CD4-positive, alpha-beta T cell treated with Interleukin-6 for 4 hours (primary cell): ENCODE measurements around the gene GTF2F2.
A peak's percentile ranks its signal among the peaks of the same experiment; 100 is the strongest.

Source experiments
- DNase-seq: peaks from one replicate; pipeline ENCODE4 v3.0.0-alpha.2; 2020; ENCODE audit warnings: mixed read lengths

The GTF2F2 gene, protein sequence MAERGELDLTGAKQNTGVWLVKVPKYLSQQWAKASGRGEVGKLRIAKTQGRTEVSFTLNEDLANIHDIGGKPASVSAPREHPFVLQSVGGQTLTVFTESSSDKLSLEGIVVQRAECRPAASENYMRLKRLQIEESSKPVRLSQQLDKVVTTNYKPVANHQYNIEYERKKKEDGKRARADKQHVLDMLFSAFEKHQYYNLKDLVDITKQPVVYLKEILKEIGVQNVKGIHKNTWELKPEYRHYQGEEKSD

DNA sequence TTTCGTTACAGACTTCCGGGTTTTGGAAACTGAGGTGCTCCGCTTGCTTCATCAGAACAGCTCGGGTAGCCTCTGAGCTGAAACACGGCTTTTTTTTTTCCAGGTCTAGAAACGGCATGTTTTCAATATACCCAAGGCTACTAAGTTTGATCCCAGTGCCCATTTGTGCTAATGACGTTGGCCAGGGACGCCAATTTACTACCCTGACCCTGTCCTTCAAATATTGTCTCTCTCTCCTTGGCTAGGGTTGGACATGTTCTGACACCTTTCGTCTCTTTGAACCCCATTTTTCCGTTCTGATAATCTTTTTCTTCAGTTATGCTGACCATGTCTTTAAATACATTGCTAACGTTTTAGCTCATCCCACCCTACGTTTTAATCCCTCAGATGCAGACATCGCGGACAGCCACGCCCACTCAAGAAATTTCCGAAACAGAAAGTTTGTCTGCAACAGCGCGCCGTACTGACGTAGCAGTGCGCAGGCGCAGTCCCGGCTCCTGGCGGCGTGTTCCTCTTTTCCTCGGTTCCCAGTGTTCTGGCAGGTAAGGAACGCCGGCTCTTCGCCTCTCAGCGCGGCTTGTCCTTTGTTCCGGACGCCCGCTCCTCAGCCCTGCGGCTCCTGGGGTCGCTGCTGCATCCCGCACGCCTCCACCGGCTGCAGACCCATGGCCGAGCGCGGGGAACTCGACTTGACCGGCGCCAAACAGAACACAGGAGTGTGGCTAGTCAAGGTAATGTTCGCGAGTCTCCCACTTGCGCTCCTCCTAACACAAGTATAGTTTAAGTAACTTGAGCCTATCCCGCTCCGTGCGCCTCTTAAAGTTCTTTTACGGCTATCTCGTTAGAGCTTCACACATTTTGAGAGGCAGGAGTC, at the start of gene GTF2F2:
Gene GTF2F2, plus strand, starts transcription at position 520 of the 874 bp plus-strand sequence. Its CDS starts 146 bp downstream, at position 666.
- peak; percentile 90 for DNase-seq

DNA sequence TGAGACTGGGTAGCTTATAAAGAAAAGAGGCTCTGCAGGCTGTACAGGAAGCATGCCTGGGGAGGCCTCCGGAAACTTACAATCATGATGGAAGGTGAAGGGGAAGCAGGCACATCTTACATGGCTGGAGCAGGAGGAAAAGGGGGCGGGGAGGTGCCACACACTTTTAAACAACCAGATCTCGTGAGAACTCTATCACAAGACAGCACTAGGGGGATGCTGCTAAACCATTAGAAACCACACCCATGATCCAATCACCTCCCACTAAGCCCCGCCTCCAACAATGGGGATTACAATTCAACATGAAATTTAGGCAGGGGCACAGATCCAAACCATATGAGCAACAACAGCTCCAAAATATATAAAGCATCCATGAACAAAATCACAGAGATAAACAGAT, 46.5 kb upstream of the GTF2F2 start:
- no peak for DNase-seq

DNA sequence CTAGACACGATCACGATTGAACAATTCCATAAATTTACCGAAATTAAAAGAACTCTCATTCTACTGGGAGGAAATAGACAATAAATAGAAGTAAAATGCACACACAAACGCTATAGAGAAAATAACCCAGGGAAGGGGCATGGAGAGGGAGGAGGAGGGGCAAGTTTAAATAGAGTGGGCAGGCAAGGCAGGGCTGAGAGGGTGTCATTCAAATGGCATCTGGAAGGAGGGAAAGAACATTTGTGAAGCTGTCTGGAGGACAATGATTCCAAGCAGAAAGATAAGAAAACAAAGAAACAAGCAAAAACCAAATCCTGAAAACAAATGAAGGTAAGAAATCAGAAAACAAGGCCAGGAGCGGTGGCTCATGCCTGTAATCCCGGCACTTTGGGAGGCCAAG, 45.6 kb upstream of the GTF2F2 start:
- DNase-seq = no peak

DNA sequence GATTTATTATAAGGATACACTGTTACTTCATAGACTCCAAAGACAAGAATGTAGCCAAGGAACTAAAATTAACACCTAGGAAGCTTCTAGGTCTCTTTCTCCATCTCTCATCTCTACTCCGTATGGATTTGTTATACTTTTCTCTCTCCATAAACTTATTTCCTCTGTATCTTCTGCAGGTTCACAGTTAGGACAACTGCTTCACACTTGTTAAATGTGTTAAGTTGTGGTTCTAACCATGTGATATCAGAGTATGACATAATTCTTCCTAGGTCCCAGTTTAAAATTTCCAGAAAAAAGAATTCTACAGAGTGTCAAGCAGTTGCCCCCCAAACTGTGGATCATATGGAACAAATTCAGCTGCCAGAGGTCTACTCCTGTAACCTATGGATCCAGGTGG, 42.3 kb upstream of the GTF2F2 start:
- no peak for DNase-seq

DNA sequence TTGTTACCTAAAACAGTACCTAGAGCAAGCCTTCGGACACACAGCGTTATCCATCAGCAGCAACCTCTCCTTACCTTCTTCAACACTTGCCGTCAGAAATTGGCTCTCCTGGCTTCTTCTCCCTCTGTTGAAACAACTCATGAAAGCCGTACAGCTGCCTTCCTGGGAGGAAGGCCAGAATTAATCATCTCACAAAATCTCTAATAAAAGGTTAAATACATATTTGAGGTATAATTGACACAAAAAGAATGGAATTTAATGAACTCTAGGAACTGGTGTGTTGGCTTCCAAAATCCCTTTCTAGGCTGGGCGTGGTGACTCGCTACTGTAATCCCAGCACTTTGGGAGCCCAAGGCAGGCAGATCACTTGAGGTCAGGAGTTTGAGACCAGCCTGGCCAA, 37.3 kb upstream of the GTF2F2 start:
- DNase-seq = no peak

DNA sequence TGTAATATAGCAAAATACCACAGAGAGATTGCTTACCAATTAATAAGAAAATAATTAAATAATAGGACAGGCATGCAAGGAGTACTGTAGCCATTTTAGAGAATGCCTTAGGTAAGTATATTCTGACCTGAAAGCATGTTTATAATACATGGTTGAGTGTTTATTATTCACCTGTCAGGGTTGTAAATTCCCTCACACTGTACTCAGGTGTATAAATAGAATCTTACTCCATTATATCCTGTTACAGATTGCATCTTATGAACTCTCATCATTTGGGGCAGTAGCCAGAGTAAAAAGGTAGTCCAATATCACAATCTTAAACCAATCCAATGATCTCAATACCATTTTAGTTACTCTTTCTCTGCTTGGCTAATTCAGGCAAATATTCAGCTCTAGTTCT, 35.8 kb upstream of the GTF2F2 start:
- DNase-seq = no peak

DNA sequence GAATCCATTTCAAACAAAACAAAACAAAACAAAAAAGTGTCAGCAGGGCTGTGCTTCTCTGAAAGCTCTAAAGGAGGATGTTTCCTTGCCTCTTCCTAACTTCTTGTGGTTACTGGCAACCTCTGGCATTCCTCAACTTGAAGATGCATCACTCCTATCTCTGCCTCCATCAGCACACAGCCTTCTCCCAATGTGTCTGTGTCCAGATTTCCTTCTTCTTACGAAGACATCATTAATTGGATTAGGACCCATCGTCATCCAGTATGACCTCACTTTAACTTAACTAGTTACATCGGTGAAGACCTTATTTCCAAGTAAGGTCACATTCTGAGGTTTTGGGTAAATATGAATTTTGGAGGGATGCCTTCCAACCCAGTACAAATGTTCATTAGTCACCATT, 33.8 kb upstream of the GTF2F2 start:
- DNase-seq = no peak

DNA sequence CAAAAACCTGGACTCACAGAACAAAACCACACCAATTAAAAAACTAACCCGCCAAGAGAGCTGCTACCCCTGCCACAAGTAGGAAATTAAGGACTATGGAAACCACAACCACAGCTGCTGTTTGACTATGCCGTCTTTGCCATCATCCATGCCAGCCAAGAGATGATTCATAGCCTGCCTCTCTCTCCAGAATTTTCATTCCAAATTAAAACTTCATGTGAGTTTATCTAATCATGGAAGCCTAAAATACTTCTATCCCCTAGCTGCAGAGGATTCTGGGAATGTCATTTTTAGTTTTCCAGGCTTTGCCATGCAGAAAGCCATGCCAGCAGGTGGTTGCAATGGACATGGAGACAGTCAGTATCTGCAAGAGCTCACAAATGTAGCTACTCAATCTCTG, 27.6 kb upstream of the GTF2F2 start:
- no peak for DNase-seq

DNA sequence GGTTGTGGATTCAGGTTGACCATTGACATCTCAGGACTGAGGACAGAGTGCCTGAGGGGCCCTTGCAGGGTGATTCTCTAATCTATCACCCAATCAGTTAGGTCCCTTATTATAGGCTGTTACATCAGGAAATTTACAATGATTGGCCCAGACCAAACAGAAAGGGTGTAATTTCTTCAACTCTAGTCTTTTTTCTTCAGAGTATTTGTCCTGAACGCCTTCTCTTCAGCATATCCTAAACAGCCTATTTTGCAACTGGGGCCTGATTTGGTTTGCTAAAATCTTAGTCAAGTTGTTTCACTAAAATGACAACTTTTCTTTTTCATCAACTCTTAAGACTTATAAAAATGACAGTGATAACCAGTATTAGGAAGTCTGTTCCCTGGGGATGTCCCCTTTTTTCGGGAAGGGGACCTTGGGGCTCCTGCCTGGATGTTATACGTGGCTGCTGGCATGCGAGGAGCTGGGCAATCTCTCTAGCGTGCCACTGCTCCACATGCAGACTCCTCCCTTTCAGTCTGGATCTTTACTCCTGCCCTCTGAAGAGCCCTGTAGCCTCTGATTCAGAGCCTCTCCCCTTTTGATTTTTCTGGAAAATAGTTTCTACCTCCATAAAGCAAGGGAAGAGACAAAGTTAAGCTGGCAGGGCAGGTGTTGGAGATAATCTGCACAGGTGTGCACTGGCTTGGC, 19.6 kb upstream of the GTF2F2 start:
- DNase-seq = no peak

DNA sequence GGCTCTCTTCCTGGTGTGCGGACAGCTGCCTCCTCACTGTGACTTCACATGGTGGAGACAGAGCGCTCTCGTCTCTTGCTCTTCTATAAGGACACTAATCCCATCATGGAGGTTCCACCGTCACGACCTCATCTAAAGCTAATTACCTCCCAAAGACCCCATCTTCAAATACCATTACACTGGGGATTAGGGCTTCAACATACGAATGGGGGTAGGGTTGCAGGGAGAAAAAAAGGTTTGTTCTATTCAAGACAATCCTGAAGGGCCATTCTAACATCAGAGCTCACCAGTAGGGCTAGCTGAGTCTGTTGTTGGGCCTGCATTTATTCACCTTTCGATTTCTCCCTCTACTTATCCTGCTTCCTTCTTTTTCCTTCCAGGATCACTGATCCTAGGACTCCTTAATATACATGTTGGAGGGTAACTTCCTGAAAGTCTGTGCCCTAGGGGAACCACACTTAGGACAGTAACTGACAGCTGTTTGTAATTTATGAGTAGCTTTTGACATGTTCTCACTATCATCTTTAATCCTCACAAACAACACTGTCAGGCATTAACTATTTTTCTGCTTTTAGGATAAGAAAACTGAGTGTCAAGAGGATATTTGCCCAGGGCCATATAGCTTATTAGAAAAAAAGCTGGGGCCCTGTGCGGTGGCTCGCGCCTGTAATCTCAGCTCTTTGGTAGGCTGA, 18.8 kb upstream of the GTF2F2 start:
- DNase-seq = no peak

DNA sequence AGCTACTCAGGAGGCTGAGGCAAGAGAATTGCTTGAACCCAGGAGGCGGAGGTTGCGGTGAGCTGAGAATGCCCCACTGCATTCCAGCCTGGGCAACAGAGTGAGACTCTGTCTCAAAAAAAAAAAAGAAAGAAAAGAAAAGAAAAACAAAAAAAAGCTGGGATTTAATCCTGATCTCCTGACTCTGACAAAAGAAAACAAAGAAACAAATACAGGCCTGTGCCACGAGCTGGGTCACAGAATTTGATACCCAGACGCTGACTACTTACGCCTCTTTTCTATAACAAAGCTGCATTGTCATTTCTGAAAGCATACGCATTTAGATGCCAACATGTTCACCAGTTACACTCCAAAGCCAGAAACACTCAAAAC, 18.2 kb upstream of the GTF2F2 start:
- no peak for DNase-seq

DNA sequence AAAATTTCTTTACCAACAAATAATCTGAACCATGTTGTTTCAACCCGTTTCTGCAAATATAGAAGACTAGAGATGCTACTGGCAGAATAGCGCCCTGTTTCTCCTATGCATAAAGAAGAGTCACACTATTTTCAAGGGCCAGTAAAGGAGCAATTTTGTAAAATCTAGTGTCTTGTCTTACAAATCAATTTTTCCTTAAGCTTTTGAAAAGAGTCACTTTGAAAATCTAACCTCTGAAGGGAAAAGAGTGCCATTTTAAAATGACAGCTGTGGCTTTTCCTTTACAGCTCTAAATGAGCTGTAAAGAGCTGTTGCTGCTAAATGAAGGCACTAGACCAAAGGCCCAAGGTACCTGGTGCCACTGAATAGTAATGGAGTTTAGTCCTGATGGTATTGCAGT, 16.9 kb upstream of the GTF2F2 start:
- DNase-seq = no peak

DNA sequence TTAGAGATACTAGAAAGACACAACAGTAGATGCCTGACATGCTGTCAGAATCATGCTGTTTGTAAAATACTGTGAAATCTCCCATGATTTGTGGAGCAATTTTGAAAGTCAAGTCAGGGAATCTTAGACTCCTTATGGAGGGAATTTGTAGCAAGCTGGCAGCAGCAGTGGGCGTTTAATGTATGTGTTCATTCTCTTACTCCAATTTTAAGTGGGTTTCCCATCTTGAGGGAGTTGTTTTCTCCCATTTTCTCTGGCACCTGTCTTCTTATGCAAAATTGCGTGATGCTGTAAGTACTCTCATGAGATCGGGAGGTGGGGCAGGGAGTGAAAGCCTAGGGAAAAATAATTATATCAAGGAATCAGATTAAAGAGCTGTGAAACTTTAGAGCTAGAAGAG, 16.0 kb upstream of the GTF2F2 start:
- DNase-seq = no peak

DNA sequence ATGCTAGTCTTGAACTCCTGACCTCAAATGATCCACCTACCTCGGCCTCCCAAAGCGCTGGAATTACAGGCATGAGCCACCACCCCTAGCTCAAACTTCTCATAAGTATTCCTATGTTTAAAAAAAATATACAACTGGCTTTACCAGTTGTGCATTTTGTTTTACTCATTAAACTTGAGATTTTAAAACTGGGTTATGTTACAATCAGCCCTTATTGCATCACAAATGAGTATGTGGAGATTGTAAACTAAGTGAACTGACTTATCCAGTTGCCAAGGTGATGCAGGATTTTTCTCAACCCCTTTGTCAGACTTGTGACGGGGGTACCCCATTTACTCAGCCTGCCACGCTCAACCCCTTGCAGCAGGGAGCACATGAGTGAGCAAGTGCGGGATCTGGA, 14.4 kb upstream of the GTF2F2 start:
- DNase-seq = no peak

DNA sequence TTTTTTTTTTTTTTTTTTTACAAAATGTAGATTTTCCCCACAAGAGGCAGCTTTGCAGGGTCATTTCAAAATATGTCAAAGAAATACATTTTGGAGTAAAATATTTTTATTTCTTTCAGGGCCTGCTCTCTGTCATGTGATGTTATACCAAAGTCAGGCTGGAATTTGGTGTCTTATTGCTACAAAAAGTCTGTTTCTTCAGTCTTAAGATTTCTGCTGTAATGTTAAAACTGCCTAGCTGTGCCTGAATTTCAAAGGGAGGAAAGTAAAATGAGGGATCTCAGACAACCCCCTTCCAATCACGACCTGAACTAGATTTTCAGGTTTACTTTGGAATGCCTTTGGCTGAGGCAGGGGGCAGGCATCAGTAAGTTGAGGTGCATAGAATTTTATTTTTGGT, 12.8 kb upstream of the GTF2F2 start:
- DNase-seq = no peak

DNA sequence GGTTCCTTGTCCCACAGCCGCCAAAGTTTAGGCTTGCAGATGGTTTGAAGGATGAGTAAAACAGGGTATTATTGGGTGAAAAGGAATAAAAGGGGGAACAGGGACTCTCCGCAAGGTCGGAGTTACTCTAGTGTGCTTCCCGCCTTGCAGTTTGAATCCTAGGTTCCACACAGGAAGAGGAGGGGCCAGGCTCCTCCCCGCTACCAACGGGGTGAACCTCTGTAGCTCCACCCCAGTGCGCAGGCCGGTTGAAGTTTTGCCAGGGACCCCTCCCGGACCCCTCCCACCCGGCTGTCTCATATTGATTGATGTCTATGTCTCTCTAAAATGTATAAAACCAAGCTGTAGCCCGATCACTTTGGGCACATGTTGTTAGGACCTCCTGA, 11.6 kb upstream of the GTF2F2 start:
- DNase-seq = peak; percentile 7

DNA sequence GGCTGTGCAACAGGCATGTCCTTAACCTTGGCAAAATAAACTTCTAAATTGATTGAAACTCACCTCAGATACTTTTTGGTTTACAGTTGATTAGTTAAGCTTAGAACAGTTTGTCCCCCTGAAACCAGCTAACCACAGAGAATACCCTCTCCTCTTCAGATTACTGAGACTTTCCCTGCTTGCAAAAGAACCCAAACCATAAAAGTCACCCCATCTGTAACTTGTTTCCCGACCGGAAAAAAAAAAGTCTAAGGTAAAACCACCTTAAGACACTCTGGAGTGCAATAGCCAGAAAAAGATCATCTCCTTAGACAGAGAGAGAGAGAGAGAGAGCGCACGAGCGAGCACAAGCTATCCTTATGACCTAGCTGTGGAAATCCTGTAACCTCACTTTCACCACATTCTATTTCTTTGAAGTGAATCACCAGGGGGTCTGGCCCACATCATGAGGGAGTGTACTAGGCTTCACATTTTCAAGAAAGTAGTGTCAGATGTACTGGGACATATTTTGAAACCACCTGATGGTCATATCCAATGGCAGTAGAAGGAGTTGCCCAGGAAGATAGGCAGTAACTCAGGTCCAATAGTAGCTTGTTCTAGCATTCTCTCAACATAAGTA, 11.1 kb upstream of the GTF2F2 start:
- no peak for DNase-seq

DNA sequence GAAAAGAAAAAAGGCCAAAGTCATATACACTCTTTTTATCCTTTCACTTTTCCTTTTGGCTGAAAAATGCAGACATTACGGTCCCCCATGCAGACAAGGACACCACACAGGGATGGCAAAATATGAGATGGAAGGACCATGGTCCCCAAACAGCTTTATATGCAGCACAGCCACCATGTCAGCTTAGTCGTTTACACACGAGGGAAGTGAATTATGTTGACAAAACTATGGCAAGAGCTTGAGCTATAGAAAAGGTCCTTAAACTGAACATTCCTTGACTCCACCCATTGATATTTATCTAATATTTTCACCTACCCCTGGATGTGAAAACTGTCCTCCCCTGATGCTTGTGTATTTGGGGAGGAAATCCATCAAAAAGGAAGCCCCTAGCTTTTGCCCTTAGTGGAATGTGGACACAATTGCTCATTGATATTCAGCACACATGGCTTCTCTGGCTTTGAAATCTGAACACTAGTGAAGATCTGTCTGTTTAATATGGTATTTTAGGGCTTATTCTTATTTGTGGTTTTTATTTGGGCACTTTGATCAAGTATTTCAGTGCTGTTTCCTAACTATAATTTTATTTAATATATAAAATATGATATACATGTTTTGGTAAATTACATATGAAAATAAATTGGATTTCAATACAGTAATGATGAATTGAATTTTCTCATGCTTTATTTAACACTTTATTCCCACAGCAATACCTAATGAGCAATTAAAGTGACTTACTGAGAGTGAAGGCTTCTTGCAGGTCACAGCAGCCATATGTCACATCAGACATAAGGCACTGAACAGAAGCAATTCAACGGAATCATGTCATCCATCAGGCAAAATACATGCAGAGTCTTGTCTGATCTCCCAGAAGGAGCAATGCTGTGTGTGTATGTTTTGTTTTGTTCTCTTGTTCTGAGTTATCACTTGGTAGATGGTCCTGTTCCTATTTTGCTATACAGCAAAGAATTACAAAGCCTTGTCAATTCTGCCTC, 6.8 kb upstream of the GTF2F2 start:
- DNase-seq = no peak

DNA sequence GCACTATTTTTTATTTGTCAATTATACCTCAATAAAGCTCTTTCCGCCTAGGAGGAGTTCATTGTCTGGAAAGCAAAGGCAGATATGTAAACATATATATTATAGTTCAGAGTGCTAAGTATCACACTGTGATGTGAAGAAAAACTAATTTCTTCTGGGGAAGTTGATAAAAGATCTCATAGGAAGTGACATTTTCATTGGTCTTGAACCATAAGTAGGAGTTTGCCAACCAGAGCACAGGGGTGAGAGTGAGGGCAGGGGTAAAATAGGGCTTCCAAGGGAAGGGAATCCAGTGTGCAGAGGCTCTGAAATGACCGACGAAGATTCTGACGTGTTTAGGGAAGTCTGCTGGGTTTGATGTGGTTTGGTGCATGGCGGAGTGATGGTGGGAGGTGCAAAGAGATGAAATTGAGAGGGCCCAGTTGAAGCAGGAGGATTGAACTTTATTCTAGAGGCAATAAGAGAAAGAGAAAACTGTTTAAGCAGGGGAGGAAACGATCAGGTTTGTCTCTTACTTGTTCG, 780 bp upstream of the GTF2F2 start:
- peak; percentile 64 for DNase-seq

DNA sequence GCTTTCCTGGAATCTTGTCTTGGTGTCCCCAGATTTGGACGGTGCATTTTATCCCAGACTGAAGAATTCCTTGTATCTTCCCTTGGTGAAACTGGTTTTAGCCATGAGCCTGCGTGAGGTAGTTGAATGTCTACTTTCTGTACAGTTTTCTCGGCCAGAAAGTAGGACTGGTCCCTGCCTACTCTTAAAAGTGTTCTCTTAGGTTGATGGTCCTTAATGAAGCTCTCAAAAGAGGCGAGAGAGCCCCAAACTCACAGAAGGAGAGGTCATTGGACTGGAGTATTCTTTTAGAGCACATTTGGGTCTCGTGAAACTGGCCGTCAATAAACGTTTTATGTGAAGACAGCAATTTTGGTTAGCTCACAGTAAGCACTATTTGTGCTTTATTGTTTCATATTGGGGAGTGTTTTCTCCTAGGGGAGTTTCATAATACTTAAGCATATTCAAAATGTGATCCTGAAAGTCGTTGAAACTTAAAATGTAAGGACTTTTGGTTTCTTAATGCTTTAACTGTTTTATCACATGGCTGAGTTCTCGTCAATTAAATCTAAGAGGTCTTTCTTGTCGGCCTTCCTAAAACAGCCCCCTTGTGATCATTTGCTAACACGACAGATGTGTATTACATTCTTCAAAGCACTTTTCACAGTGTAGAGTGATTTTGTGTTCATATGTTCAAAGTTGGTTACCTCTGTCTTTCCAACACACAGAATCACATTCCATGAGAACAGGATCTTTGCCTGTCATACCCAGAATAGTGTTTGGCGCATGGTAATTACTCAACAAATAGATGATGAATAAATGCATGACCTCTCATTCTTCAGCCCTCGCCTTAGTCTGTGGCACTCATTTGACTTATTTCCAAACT, 889 bp downstream of the GTF2F2 start:
- DNase-seq = no peak
